ENCODE results near the gene TRIM24. TPM values are rescaled to one million over a fixed set of nuclear protein-coding genes. Genes with fewer than 3 reads are reported as not detected.
"Not testable (repeated sequence)": the region's sequence is repeated elsewhere in the genome, so short reads cannot be mapped to it uniquely, and the experiment has no call there.

TRIM24 gene
- total RNA-seq, 2 donors from 2014 or later: 4.7 to 9.1 TPM

GRCh38 chr7:138478499-138478908 lies 18.4 kb downstream of the TRIM24 start:
- no peak for TF ChIP-seq CTCF (IDR thresholded peaks at IDR 0.05)
- ATAC-seq (ENCODE audit: insufficient number of reproducible peaks, low FRiP score, low read depth) (no peak), DNase-seq (ENCODE audit: low spot score) (no peak)
- Histone ChIP-seq H3K27me3 (replicated peaks; ENCODE audit: insufficient read depth) (no peaks in the 10 kb centered on the region), H3K9me3 (no peaks in the 10 kb centered on the region), H3K27ac (no peak overlapping the region), H3K4me3 (no peak overlapping the region), H3K36me3 (no peaks in the 10 kb centered on the region), H3K4me1 (ENCODE audit: control insufficient read depth in 1 of 2, low read depth in 2 of 2) (peaks cover 4 to 8% of the 10 kb centered on the region in 2 donors)

- Histone ChIP-seq H3K4me1 (ENCODE audit: control insufficient read depth in 1 of 2, low read depth in 2 of 2) (peaks cover 4 to 8% of the 10 kb centered on the region in 2 donors), H3K36me3 (no peaks in the 10 kb centered on the region), H3K9me3 (no peaks in the 10 kb centered on the region), H3K4me3 (no peak overlapping the region), H3K27me3 (replicated peaks; ENCODE audit: insufficient read depth) (no peaks in the 10 kb centered on the region), H3K27ac (no peak overlapping the region)
- DNase-seq (ENCODE audit: low spot score) (no peak), ATAC-seq (ENCODE audit: insufficient number of reproducible peaks, low FRiP score, low read depth) (no peak)
- no peak for TF ChIP-seq CTCF (IDR thresholded peaks at IDR 0.05)
Observed at GRCh38 chr7:138480527-138480926, 20.5 kb downstream of the TRIM24 start.

GRCh38 chr7:138481447-138482380 lies 21.7 kb downstream of the TRIM24 start:
- TF ChIP-seq CTCF (IDR thresholded peaks at IDR 0.05): no peak
- H3K9me3 ChIP-seq: no peaks in the 10 kb centered on the region

GRCh38 chr7:138483531-138483930 lies 23.5 kb downstream of the TRIM24 start:
- no peak for TF ChIP-seq CTCF (IDR thresholded peaks at IDR 0.05)
- Histone ChIP-seq H3K4me3 (no peak overlapping the region), H3K27ac (no peak overlapping the region), H3K36me3 (no peaks in the 10 kb centered on the region), H3K9me3 (no peaks in the 10 kb centered on the region), H3K27me3 (replicated peaks; ENCODE audit: insufficient read depth) (no peaks in the 10 kb centered on the region), H3K4me1 (ENCODE audit: control insufficient read depth in 1 of 2, low read depth in 2 of 2) (peaks cover 0 to 4% of the 10 kb centered on the region in 2 donors)
- DNase-seq (ENCODE audit: low spot score): no peak
- no peak for ATAC-seq (ENCODE audit: insufficient number of reproducible peaks, low FRiP score, low read depth)

More at GRCh38 chr7:138481447-138482380, 21.7 kb downstream of the TRIM24 start:
- H3K27me3 ChIP-seq (replicated peaks; ENCODE audit: insufficient read depth): no peaks in the 10 kb centered on the region
- no peaks in the 10 kb centered on the region for H3K36me3 ChIP-seq
- peaks cover 4 to 8% of the 10 kb centered on the region in 2 donors for H3K4me1 ChIP-seq (ENCODE audit: control insufficient read depth in 1 of 2, low read depth in 2 of 2)
- ATAC-seq (ENCODE audit: insufficient number of reproducible peaks, low FRiP score, low read depth) (no peak), DNase-seq (ENCODE audit: low spot score) (no peak)
- no peak overlapping the region for H3K27ac ChIP-seq
- H3K4me3 ChIP-seq: no peak overlapping the region

- DNase-seq (ENCODE audit: low spot score); H3K36me3 ChIP-seq; H3K27ac ChIP-seq; H3K27me3 ChIP-seq (replicated peaks; ENCODE audit: insufficient read depth); ATAC-seq (ENCODE audit: insufficient number of reproducible peaks, low FRiP score, low read depth); H3K4me3 ChIP-seq; H3K9me3 ChIP-seq; H3K4me1 ChIP-seq (ENCODE audit: control insufficient read depth in 1 of 2, low read depth in 2 of 2): not testable (repeated sequence)
Observed at GRCh38 chr7:138485508-138485907, 25.4 kb downstream of the TRIM24 start.

- H3K27ac ChIP-seq; DNase-seq (ENCODE audit: low spot score); H3K36me3 ChIP-seq; H3K4me3 ChIP-seq; H3K4me1 ChIP-seq (ENCODE audit: control insufficient read depth in 1 of 2, low read depth in 2 of 2); H3K9me3 ChIP-seq; H3K27me3 ChIP-seq (replicated peaks; ENCODE audit: insufficient read depth); ATAC-seq (ENCODE audit: insufficient number of reproducible peaks, low FRiP score, low read depth): not testable (repeated sequence)
Observed at GRCh38 chr7:138489139-138489538, 29.1 kb downstream of the TRIM24 start.

Measured in thoracic aorta (tissue), 2 donors.